Stomach (tissue), 4 donors: Measurements from ENCODE around the gene POLG2.

Experiments used
- EP300 ChIP-seq: sonication (generic); formaldehyde crosslinking; IDR thresholded peaks from one replicate; pipeline ENCODE4 v1.6.1; 2017; ENCODE audit warnings: antibody characterized with exemption
- POLR2A ChIP-seq, 4 donors: fragments of 450-650 bp; IDR thresholded peaks; one replicate each; pipeline ENCODE4 v1.6.1; 2016; ENCODE audit warnings: antibody characterized with exemption in 4 of 4, control low read depth in 2 of 4, mild to moderate bottlenecking in 1 of 4, moderate library complexity in 1 of 4
- POLR2AphosphoS5 ChIP-seq, 3 donors: sonication (generic); formaldehyde crosslinking; IDR thresholded peaks; one replicate each; pipeline ENCODE4 v1.6.1; 2016; ENCODE audit warnings: antibody characterized with exemption in 3 of 3
- TF ChIP-seq, protein P1 (sequence below), 7 experiments: fragments of 450-650 bp in 4 of 7; fragments of 200-600 bp in 3 of 7; sonication (generic) in 3 of 7; IDR thresholded peaks; one replicate each; pipeline ENCODE4 v1.5.1; 2016 to 2019; ENCODE audit warnings: antibody characterized with exemption in 7 of 7, control low read depth in 2 of 7, mild to moderate bottlenecking in 1 of 7

DNA sequence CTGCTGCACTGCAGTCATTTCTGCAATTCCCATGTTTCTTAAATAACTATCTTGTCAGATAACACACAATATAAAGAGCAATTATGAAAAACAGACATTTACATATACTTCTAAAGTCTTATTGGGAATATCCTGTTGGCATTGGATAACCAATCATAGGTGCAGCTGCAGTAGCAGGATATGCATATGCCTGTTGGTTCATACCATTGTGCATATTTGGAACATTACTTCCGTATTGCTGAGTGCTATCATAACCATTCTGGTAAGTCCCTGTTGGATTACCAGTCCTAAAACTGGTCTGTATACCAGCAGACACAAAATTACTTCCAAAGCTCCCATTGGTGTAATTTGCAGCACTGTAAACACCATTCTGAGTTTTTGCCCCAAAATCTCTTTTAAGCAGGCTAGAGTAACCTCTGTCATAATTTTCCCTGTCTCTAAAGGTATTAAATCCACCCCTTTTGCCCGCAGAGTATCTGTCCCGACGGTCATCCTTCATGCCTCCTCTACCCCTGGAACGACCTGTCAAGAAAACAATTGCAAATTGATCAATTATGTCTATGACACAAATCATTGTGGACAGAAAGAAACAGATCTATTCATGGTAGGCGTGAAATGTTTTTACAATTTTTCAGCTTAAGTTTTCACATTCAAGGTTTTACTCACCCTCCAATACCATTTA, 3.1 kb upstream of the POLG2 start:
- TF ChIP-seq, protein P1, sequence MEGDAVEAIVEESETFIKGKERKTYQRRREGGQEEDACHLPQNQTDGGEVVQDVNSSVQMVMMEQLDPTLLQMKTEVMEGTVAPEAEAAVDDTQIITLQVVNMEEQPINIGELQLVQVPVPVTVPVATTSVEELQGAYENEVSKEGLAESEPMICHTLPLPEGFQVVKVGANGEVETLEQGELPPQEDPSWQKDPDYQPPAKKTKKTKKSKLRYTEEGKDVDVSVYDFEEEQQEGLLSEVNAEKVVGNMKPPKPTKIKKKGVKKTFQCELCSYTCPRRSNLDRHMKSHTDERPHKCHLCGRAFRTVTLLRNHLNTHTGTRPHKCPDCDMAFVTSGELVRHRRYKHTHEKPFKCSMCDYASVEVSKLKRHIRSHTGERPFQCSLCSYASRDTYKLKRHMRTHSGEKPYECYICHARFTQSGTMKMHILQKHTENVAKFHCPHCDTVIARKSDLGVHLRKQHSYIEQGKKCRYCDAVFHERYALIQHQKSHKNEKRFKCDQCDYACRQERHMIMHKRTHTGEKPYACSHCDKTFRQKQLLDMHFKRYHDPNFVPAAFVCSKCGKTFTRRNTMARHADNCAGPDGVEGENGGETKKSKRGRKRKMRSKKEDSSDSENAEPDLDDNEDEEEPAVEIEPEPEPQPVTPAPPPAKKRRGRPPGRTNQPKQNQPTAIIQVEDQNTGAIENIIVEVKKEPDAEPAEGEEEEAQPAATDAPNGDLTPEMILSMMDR (IDR thresholded peaks at IDR 0.05) = no peak
- TF ChIP-seq POLR2A (IDR thresholded peaks at IDR 0.05) (no peak), POLR2AphosphoS5 (IDR thresholded peaks at IDR 0.05) (peak in 2 of 3 donors; percentile 35 to 47), EP300 (no peak)
